GM12801 (cell line): ENCODE data around the gene PNKD.

ENCODE experiments used
- TF ChIP-seq, protein P1 (sequence below): IDR thresholded peaks from one replicate; pipeline ENCODE4 v1.5.1; 2011; ENCODE audit warnings: control low read depth; ENCODE audit not compliant: insufficient read length; ENCODE audit errors: extremely low read depth

Gene PNKD

DNA sequence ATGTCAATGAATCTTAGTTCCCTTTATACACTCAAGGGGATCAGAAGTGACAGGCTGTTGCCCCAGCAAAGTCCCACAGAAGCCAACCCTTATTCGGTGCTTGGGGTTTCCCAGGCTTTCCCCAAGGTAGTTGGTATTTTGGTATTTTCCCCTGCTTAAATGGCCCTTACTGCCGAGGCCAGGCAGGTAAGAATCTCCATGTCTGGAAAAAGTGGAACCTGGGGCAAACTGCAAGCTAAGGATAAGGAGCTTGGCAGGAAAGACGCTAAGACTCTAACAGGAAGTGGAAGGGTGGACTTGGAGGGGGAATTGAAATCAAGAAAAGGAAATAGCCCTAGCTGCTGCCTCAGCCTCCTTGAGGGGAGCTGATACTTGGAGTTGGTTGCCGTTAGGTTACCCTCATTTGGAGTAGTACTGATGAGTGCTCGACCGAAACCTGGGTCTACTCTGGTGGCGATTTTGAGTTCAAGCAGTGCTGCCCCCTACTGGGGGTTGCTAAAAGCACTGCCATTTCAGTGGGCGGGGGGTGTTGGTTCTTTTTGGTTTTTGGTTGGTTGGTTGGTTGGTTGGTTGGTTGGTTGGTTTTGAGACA lies 12.8 kb upstream of the PNKD start:
- TF ChIP-seq, protein P1, sequence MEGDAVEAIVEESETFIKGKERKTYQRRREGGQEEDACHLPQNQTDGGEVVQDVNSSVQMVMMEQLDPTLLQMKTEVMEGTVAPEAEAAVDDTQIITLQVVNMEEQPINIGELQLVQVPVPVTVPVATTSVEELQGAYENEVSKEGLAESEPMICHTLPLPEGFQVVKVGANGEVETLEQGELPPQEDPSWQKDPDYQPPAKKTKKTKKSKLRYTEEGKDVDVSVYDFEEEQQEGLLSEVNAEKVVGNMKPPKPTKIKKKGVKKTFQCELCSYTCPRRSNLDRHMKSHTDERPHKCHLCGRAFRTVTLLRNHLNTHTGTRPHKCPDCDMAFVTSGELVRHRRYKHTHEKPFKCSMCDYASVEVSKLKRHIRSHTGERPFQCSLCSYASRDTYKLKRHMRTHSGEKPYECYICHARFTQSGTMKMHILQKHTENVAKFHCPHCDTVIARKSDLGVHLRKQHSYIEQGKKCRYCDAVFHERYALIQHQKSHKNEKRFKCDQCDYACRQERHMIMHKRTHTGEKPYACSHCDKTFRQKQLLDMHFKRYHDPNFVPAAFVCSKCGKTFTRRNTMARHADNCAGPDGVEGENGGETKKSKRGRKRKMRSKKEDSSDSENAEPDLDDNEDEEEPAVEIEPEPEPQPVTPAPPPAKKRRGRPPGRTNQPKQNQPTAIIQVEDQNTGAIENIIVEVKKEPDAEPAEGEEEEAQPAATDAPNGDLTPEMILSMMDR = no peak

DNA sequence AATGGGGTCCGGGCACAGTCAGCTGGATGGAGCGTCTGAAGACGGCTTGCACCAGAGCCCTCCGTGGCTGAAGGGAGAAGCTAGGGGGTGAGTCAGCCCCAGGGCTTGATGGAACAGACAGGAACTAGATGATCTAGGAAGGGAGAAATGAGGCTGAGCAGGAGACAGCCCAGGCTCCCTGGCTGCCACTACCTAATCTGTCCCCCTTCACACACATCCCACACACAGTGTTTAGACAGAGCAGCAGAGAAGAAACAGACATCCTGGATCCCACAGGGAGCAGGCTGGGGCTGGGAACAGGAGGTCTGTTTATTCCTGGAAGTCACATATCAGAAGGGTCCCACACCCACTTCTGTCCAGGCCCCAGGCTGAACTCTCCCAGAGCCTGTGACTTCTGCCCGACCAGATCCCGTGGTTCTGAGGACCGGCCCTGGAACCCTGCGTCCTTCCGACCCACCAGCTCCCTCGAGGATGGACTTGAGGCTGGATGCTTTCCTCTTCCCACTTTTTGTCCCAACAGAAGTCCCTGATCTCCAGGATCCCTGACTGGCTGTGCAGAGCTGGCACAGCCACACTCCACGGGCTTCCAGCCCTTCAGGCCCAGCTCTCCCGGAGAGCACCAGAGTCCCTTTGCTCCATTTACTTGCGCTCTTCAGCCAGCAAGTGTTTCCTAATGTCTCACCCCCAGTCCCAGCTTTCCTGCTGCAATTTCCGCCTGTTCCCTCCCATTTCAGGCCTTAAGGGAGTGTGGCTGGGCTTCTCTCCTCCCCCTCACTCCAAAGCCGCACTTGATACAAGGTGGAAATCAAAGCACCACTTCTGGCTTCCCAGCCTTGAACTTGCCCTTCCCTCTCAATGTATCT lies 11.0 kb upstream of the PNKD start:
- TF ChIP-seq, protein P1 = no peak

DNA sequence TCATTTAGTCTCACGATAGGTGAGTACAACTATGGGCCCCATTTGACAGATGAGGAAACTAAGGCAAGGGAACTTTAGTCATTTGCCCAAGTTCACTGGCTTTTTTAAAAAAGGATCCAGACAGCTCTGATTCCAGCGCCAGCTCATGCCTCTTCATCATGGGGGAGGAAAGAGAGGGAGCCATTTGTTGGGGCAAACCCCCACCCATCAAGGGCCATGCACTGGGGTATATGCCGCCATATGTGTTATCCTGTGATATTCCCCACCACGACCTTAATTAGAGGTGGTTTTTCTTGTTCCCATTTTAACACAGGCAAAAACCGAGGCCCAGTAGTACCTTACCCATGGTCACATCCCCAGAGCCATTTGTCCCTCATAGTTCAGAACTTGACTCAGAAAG lies 10.2 kb upstream of the PNKD start:
- TF ChIP-seq, protein P1 = no peak

DNA sequence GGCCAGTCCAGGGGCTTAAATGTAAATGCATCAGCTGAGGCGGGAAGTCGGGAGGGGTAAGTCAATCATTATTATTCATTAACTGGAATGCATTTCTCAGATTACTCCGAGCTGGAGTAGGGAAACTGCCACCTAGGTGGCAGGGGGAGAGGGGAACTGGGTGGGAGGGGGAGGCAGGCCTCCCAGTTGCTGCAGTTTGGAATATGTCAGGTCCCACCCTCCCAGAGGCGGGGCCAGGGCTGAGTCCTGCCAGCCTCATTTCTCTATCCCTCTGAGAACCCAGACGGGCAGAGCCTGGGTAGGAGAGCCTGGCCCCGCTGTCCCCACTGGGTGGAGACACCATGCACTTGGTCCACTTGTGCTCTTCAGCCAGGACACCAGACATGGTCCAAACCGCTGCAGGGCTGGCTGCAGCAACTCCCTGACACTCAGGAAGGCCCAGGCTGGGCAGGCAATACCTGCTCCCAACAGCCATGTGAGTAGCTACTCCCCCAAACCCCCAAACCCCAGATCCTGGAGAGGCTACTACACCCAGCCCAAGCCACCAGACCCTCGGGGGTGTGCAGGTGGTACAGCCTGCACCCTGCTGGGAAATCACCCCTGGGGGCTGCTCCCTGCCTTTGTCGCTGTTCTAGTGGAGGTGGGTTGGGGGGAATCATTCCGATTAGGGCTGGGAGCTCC lies 9.4 kb upstream of the PNKD start, which contains the start of gene GPBAR1:
GPBAR1 (plus strand) TSS at position 274 of the 681 bp plus-strand sequence. CDS start 1,710 bp downstream, outside the sequence.
- TF ChIP-seq, protein P1 = no peak

DNA sequence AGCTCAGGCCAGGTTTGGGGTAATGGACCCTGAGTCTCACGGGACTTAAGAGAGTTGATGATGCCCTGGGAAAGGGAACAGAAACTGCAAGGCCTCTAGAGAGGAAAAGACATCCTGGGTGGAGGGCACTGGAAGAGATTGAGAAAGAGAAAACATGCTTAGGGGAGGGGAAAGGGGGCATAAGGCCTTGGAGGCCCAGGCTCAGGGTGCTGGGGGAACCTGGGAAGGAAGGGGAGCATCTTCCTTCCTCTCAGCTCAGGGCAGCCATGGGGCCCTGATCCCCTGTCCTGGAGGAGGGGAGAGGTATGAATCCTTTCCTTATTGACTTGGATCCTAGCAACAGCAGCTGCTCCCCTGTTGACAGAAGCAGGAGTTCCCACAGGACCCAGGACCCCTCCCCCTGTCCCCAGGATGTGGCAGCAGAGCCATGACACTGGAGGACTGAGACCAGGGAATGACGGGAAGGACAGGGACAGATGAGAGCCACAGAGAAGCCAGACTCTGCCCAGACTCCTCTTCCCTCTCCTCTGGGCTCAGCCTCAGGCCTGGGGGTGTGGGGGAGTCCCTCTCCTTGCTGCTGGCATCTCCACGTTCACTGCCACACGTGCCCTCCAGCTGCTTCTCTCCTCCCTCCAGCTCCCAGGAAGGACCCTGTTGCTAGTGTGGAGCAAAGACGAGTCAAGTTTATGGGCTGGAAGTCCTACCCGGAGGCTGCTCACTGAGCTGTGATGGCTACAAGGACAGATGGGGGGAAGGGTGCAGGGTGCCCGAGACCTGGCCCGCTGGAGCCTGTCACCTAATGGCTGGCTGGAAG lies 8.7 kb upstream of the PNKD start:
- TF ChIP-seq, protein P1 = no peak

DNA sequence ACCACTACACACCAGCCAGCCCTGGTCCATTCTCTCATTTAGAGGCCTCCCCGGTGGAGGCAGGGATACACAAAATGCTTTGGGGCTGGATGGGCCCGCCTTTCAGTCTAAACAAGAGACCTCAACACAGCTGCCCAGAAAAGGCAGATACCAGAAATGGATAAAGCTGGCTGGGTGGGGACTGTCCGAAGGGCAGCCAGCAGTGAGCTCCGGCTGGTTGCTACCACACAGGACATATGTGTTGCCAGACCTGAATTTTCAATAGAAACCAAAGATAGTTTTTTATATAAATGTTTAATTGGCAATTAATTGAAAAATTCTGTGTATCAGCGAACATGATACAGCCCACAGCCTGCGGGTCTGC lies 8.1 kb upstream of the PNKD start:
- TF ChIP-seq, protein P1 = no peak
